ENCODE results near the gene GPD2. TPM values are rescaled to one million over a fixed set of nuclear protein-coding genes. Genes with fewer than 3 reads are reported as not detected.

Gene GPD2
- total and polyA plus RNA-seq, 10 of the 15 experiments (the other 5 are each of a cell fraction or from before 2014, with no cell fraction given): 10.0 to 73.5 (median 43.4) TPM

DNA sequence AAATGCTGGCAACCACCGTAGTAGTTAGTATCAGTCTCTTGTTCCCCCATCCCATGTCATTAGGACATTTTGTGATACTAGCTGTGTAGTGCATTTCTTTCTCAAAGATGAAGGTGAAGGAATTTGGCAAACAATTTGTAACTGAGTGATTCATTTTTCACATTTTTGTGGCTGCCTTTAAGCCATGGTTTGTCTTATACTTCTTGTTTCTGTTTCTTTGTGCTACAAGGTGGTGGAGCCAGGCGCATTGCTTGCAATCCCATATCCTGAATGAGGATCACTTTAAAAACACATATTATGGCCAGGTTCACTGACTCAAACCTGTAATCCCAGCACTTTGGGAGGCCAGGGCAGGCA is 40.6 kb downstream of the GPD2 start (continued):
- TF ChIP-seq CUX1 (IDR thresholded peaks at IDR 0.05; ENCODE audit: insufficient replicate concordance, low read depth, low read length) (no peak), MTA2 (IDR thresholded peaks at IDR 0.05; ENCODE audit: low read depth) (peak; percentile 70), IRF4 (IDR thresholded peaks at IDR 0.05; ENCODE audit: low read depth, low read length) (peak; percentile 83), LARP7 (IDR thresholded peaks at IDR 0.05) (no peak), MXI1 (IDR thresholded peaks at IDR 0.05; ENCODE audit: low read depth, low read length) (no peak), SUZ12 (IDR thresholded peaks at IDR 0.05; ENCODE audit: unreplicated experiment) (no peak), CHD1 (IDR thresholded peaks at IDR 0.05; ENCODE audit: low read depth, low read length) (no peak), PBX3 (IDR thresholded peaks at IDR 0.05; ENCODE audit: insufficient replicate concordance, low read depth, low read length) (no peak), ZNF207 (IDR thresholded peaks at IDR 0.05; ENCODE audit: borderline replicate concordance) (no peak), EED (IDR thresholded peaks at IDR 0.05; ENCODE audit: low read depth) (peak; percentile 70), DPF2 (IDR thresholded peaks at IDR 0.05) (0 out of 2 replicates have a peak, but pooled peaks have one; percentile 25), EP300 (IDR thresholded peaks at IDR 0.05; ENCODE audit: borderline replicate concordance in 1 of 2, control insufficient read depth in 1 of 2, low read depth in 2 of 2, low read length in 2 of 2) (peak; percentile 24 to 52; a peak in 1 of 4 replicates), RUNX3 (IDR thresholded peaks at IDR 0.05; ENCODE audit: low read length) (peak; percentile 94), JUND (IDR thresholded peaks at IDR 0.05; ENCODE audit: low read depth, low read length) (peak; percentile 66; the same call in 1 of the 2 replicates), NFYB (IDR thresholded peaks at IDR 0.05; ENCODE audit: insufficient read depth, low read depth, low read length) (no peak), TBL1XR1 (IDR thresholded peaks at IDR 0.05; ENCODE audit: low read depth, low read length) (0 out of 2 replicates have a peak, but pooled peaks have one; percentile 44), SMAD1 (IDR thresholded peaks at IDR 0.05; ENCODE audit: low read depth, partially characterized antibody) (no peak), POLR2AphosphoS5 (IDR thresholded peaks at IDR 0.05; ENCODE audit: low read length) (no peak), SREBF1 (IDR thresholded peaks at IDR 0.05; ENCODE audit: low read length) (no peak)
- TF ChIP-seq, protein P1, sequence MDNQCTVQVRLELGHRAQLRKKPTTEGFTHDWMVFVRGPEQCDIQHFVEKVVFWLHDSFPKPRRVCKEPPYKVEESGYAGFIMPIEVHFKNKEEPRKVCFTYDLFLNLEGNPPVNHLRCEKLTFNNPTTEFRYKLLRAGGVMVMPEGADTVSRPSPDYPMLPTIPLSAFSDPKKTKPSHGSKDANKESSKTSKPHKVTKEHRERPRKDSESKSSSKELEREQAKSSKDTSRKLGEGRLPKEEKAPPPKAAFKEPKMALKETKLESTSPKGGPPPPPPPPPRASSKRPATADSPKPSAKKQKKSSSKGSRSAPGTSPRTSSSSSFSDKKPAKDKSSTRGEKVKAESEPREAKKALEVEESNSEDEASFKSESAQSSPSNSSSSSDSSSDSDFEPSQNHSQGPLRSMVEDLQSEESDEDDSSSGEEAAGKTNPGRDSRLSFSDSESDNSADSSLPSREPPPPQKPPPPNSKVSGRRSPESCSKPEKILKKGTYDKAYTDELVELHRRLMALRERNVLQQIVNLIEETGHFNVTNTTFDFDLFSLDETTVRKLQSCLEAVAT (IDR thresholded peaks at IDR 0.05): peak; percentile 15; the same call in 1 of the 2 replicates
- TF ChIP-seq, protein P2, sequence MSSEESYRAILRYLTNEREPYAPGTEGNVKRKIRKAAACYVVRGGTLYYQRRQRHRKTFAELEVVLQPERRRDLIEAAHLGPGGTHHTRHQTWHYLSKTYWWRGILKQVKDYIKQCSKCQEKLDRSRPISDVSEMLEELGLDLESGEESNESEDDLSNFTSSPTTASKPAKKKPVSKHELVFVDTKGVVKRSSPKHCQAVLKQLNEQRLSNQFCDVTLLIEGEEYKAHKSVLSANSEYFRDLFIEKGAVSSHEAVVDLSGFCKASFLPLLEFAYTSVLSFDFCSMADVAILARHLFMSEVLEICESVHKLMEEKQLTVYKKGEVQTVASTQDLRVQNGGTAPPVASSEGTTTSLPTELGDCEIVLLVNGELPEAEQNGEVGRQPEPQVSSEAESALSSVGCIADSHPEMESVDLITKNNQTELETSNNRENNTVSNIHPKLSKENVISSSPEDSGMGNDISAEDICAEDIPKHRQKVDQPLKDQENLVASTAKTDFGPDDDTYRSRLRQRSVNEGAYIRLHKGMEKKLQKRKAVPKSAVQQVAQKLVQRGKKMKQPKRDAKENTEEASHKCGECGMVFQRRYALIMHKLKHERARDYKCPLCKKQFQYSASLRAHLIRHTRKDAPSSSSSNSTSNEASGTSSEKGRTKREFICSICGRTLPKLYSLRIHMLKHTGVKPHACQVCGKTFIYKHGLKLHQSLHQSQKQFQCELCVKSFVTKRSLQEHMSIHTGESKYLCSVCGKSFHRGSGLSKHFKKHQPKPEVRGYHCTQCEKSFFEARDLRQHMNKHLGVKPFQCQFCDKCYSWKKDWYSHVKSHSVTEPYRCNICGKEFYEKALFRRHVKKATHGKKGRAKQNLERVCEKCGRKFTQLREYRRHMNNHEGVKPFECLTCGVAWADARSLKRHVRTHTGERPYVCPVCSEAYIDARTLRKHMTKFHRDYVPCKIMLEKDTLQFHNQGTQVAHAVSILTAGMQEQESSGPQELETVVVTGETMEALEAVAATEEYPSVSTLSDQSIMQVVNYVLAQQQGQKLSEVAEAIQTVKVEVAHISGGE (CRISPR knock-in tag; IDR thresholded peaks at IDR 0.05): no peak

Data from GM12878 (cell line).